SU-DHL-6 (cell line): ENCODE data around the gene RFX4.

Experiments used
- H2AFZ ChIP-seq: fragments of 200-600 bp; sonication (generic); 2 replicates; pipeline ENCODE4 v1.6.1; 2014; ENCODE audit warnings: low read depth, mild to moderate bottlenecking, moderate library complexity, mixed read lengths, antibody characterized with exemption, low read length; ENCODE audit not compliant: severe bottlenecking
- H3F3A ChIP-seq: fragments of 200-600 bp; shearing (Covaris generic); 2 replicates; pipeline ENCODE4 v1.6.0; 2016; ENCODE audit warnings: antibody characterized with exemption, mild to moderate bottlenecking; ENCODE audit not compliant: insufficient read depth
- H3K27ac ChIP-seq: fragments of 200-600 bp; sonication (generic); 2 replicates; pipeline ENCODE4 v1.5.1; 2016; ENCODE audit warnings: low read depth, mild to moderate bottlenecking, low read length, moderate library complexity, mixed read lengths
- H3K27me3 ChIP-seq: fragments of 200-600 bp; sonication (generic), shearing (Covaris generic); 2 replicates; pipeline ENCODE4 v1.6.0; 2014; ENCODE audit warnings: mild to moderate bottlenecking, low read length
- H3K36me3 ChIP-seq: fragments of 200-600 bp; sonication (generic); 2 replicates; pipeline ENCODE4 v1.6.1; 2014; ENCODE audit warnings: mild to moderate bottlenecking, low read length, mixed read lengths
- H3K4me2 ChIP-seq: fragments of 300-600, 200-600 bp; shearing (Covaris generic), sonication (generic); 2 replicates; pipeline ENCODE4 v1.6.0; 2014; ENCODE audit warnings: low read length, low read depth, mild to moderate bottlenecking; ENCODE audit not compliant: poor library complexity, severe bottlenecking
- H3K4me3 ChIP-seq: fragments of 200-600 bp; sonication (generic); 2 replicates; pipeline ENCODE4 v1.5.1; 2014; ENCODE audit warnings: antibody characterized with exemption, low read length, mild to moderate bottlenecking, mixed read lengths; ENCODE audit not compliant: insufficient read depth, poor library complexity, severe bottlenecking
- H3K79me2 ChIP-seq: fragments of 200-600 bp; sonication (generic); 2 replicates; pipeline ENCODE4 v1.6.1; 2014; ENCODE audit warnings: mild to moderate bottlenecking, low read length, moderate library complexity; ENCODE audit not compliant: insufficient read depth
- H3K9ac ChIP-seq: fragments of 200-600 bp; sonication (generic); 2 replicates; pipeline ENCODE4 v1.7.0; 2014; ENCODE audit warnings: mild to moderate bottlenecking, low read length
- H3K9me2 ChIP-seq: fragments of 200-600 bp; sonication (generic); replicated peaks from 2 replicates; pipeline ENCODE4 v1.6.1; 2014; ENCODE audit warnings: low read length; ENCODE audit not compliant: insufficient read depth
- H3K9me3 ChIP-seq: fragments of 200-600 bp; sonication (generic); 2 replicates; pipeline ENCODE4 v1.6.1; 2014; ENCODE audit warnings: low read length, mixed read lengths; ENCODE audit not compliant: insufficient read depth
- H4K20me1 ChIP-seq: fragments of 200-600 bp; sonication (generic); 2 replicates; pipeline ENCODE4 v1.6.1; 2014; ENCODE audit warnings: low read depth, mild to moderate bottlenecking, antibody characterized with exemption, low read length, moderate library complexity, mixed read lengths
- CTCF ChIP-seq: fragments of 200-600 bp; sonication (generic); IDR thresholded peaks from one replicate; pipeline ENCODE4 v1.5.1; 2017; ENCODE audit warnings: antibody characterized with exemption, mild to moderate bottlenecking, low read length, moderate library complexity; ENCODE audit not compliant: insufficient read depth, poor library complexity, severe bottlenecking
- EZH2phosphoT487 ChIP-seq: fragments of 200-600 bp; sonication (generic), shearing (Covaris generic); conservative IDR thresholded peaks from 2 replicates; pipeline ENCODE4 v1.6.1; 2018; ENCODE audit warnings: mild to moderate bottlenecking, antibody characterized with exemption, low read length, moderate library complexity, mixed read lengths

RFX4 gene

GRCh38 chr12:106715582-106715981 is 132.8 kb downstream of the RFX4 start:
- H4K20me1 ChIP-seq = no peaks in the 10 kb centered on the region
- no peak overlapping the region for H3K9ac ChIP-seq
- TF ChIP-seq CTCF (no peak), EZH2phosphoT487 (no peak)
- no peaks in the 10 kb centered on the region for H3K79me2 ChIP-seq
- H3F3A ChIP-seq = no peaks in the 10 kb centered on the region
- no peak overlapping the region for H2AFZ ChIP-seq
- no peaks in the 10 kb centered on the region for H3K9me2 ChIP-seq
- H3K4me3 ChIP-seq = no peak overlapping the region
- 0 out of 2 replicates have a peak, but pooled peaks cover 3% of the 10 kb centered on the region for H3K27me3 ChIP-seq
- H3K9me3 ChIP-seq = no peaks in the 10 kb centered on the region
- H3K4me2 ChIP-seq = no peak overlapping the region
- no peaks in the 10 kb centered on the region for H3K36me3 ChIP-seq
- no peak overlapping the region for H3K27ac ChIP-seq

GRCh38 chr12:106717673-106718072 is 134.9 kb downstream of the RFX4 start:
- H3K9ac ChIP-seq = no peak overlapping the region
- H3K9me3 ChIP-seq = no peaks in the 10 kb centered on the region
- H3K79me2 ChIP-seq = no peaks in the 10 kb centered on the region
- H2AFZ ChIP-seq = no peak overlapping the region
- no peaks in the 10 kb centered on the region for H4K20me1 ChIP-seq
- no peak for TF ChIP-seq EZH2phosphoT487
- TF ChIP-seq CTCF = no peak
- no peak overlapping the region for H3K4me3 ChIP-seq
- no peak overlapping the region for H3K27ac ChIP-seq
- H3K4me2 ChIP-seq = no peak overlapping the region
- H3K27me3 ChIP-seq = 0 out of 2 replicates have a peak, but pooled peaks cover 3% of the 10 kb centered on the region
- H3F3A ChIP-seq = no peaks in the 10 kb centered on the region
- H3K9me2 ChIP-seq = no peaks in the 10 kb centered on the region
- no peaks in the 10 kb centered on the region for H3K36me3 ChIP-seq

GRCh38 chr12:106719879-106720278 is 137.1 kb downstream of the RFX4 start:
- Histone ChIP-seq H3K4me3 (no peak overlapping the region), H3K27me3 (0 out of 2 replicates have a peak, but pooled peaks cover 3% of the 10 kb centered on the region), H2AFZ (no peak overlapping the region), H4K20me1 (no peaks in the 10 kb centered on the region), H3K9me3 (no peaks in the 10 kb centered on the region), H3K9me2 (no peaks in the 10 kb centered on the region), H3K9ac (no peak overlapping the region), H3K79me2 (no peaks in the 10 kb centered on the region), H3K36me3 (no peaks in the 10 kb centered on the region), H3F3A (no peaks in the 10 kb centered on the region), H3K27ac (no peak overlapping the region), H3K4me2 (no peak overlapping the region)
- TF ChIP-seq CTCF (no peak), EZH2phosphoT487 (no peak)

GRCh38 chr12:106720696-106721095 is 137.9 kb downstream of the RFX4 start:
- no peaks in the 10 kb centered on the region for H3F3A ChIP-seq
- TF ChIP-seq CTCF (no peak), EZH2phosphoT487 (no peak)
- H4K20me1 ChIP-seq = no peaks in the 10 kb centered on the region
- 0 out of 2 replicates have a peak, but pooled peaks cover 3% of the 10 kb centered on the region for H3K27me3 ChIP-seq
- no peaks in the 10 kb centered on the region for H3K9me3 ChIP-seq
- no peak overlapping the region for H3K4me2 ChIP-seq
- no peak overlapping the region for H3K9ac ChIP-seq
- H3K79me2 ChIP-seq = no peaks in the 10 kb centered on the region
- no peaks in the 10 kb centered on the region for H3K9me2 ChIP-seq
- no peak overlapping the region for H3K27ac ChIP-seq
- H3K4me3 ChIP-seq = no peak overlapping the region
- H3K36me3 ChIP-seq = no peaks in the 10 kb centered on the region
- H2AFZ ChIP-seq = no peak overlapping the region
